Esophagus squamous epithelium (tissue), 4 donors: ENCODE measurements around the gene LRRC71.

ENCODE experiments used
- POLR2A ChIP-seq, 4 donors: fragments of 450-650 bp; IDR thresholded peaks; one replicate each; pipeline ENCODE4 v1.6.1; 2017; ENCODE audit warnings: antibody characterized with exemption in 4 of 4, mild to moderate bottlenecking in 4 of 4, moderate library complexity in 3 of 4
- TF ChIP-seq, protein P1 (sequence below), 6 experiments: fragments of 450-650 bp in 4 of 6; fragments of 200-600 bp in 2 of 6; sonication (generic) in 2 of 6; IDR thresholded peaks; one replicate each; pipeline ENCODE4 v1.5.1; 2016 to 2019; ENCODE audit warnings: antibody characterized with exemption in 6 of 6, mild to moderate bottlenecking in 4 of 6, moderate library complexity in 4 of 6

DNA sequence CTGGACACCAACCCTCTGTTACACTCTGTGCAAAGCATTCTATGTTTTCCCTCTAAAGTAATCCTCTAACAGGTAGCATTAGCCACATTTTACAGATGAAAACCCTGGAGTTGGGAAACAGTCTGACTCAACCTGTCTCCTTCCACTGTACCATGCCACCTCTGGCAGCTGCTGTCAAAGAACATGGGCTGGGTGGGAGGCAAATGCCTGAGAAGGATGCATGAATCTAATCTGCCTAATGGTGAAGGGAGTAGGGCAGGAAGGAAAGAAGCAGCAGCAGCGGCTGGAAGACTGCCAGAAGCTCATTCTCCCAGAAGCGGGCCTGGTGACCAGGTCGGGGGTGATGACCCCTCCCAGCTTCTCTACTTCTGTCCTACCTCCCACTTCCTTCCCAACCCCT, 21.7 kb downstream of the LRRC71 start:
- TF ChIP-seq, protein P1, sequence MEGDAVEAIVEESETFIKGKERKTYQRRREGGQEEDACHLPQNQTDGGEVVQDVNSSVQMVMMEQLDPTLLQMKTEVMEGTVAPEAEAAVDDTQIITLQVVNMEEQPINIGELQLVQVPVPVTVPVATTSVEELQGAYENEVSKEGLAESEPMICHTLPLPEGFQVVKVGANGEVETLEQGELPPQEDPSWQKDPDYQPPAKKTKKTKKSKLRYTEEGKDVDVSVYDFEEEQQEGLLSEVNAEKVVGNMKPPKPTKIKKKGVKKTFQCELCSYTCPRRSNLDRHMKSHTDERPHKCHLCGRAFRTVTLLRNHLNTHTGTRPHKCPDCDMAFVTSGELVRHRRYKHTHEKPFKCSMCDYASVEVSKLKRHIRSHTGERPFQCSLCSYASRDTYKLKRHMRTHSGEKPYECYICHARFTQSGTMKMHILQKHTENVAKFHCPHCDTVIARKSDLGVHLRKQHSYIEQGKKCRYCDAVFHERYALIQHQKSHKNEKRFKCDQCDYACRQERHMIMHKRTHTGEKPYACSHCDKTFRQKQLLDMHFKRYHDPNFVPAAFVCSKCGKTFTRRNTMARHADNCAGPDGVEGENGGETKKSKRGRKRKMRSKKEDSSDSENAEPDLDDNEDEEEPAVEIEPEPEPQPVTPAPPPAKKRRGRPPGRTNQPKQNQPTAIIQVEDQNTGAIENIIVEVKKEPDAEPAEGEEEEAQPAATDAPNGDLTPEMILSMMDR (IDR thresholded peaks at IDR 0.05) = no peak
- TF ChIP-seq POLR2A (IDR thresholded peaks at IDR 0.05) = no peak
